Transverse colon (tissue), 4 donors: ENCODE results near the gene ATL3.

Experiments
- EP300 ChIP-seq: sonication (generic); formaldehyde crosslinking; IDR thresholded peaks from one replicate; pipeline ENCODE4 v1.6.1; 2017; ENCODE audit warnings: antibody characterized with exemption, low read depth
- POLR2A ChIP-seq: fragments of 450-650 bp; IDR thresholded peaks from one replicate; pipeline ENCODE4 v1.6.1; 2016; ENCODE audit warnings: antibody characterized with exemption, mild to moderate bottlenecking, moderate library complexity
- POLR2AphosphoS5 ChIP-seq, 3 donors: sonication (generic); formaldehyde crosslinking; IDR thresholded peaks; one replicate each; pipeline ENCODE4 v1.6.1; 2016; ENCODE audit warnings: antibody characterized with exemption in 3 of 3
- TF ChIP-seq, protein P1 (sequence below), 5 experiments: fragments of 200-600 bp in 3 of 5; fragments of 450-650 bp in 2 of 5; sonication (generic) in 3 of 5; IDR thresholded peaks; 1 replicate in 2 of 5; 2 replicates in 3 of 5; pipeline ENCODE4 v1.5.1; 2016 to 2017; ENCODE audit warnings: antibody characterized with exemption in 5 of 5, inconsistent platforms in 3 of 5, mild to moderate bottlenecking in 2 of 5, moderate library complexity in 1 of 5

DNA sequence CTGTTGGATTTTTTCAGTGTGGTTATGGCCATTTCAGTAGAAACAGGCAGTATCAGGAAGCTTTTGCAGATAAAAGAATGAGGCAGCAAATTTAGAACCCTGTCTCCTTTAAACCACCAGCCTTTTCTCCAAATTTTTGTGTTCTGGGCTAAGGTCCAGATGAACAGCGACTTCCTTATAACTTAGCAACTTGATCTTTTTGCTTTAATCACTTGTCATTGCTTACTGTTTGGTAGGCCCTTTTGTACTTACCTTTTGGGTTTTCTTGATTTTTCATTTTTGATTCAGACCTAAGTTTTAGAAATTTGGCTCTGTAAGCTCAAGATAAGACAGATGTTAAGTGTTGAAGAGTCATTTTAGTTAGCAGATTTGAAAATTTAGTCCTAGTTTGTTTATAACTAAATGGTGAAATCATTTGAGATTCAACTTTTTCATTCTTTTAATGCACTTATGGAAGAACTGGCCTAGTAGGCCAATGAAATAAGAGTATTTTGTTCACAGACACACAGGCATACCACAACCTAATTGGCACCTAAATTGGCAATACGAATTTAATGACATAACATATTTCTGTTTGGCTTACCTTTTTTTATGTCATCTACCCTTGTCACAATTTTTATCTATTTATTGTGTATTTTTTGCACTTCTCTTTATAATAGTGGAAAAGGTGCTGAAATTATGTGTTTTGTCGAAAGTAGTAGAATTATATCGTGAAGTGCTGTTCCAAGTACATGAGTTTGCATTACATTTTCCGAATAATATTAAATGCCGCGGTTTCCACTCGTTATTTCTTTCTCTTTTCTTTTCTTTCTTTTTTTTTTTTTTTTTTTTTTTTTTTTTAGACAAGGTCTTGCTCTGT is 12.2 kb upstream of the ATL3 start:
- TF ChIP-seq EP300 (no peak), POLR2A (no peak), POLR2AphosphoS5 (IDR thresholded peaks at IDR 0.05) (no peak)
- TF ChIP-seq, protein P1, sequence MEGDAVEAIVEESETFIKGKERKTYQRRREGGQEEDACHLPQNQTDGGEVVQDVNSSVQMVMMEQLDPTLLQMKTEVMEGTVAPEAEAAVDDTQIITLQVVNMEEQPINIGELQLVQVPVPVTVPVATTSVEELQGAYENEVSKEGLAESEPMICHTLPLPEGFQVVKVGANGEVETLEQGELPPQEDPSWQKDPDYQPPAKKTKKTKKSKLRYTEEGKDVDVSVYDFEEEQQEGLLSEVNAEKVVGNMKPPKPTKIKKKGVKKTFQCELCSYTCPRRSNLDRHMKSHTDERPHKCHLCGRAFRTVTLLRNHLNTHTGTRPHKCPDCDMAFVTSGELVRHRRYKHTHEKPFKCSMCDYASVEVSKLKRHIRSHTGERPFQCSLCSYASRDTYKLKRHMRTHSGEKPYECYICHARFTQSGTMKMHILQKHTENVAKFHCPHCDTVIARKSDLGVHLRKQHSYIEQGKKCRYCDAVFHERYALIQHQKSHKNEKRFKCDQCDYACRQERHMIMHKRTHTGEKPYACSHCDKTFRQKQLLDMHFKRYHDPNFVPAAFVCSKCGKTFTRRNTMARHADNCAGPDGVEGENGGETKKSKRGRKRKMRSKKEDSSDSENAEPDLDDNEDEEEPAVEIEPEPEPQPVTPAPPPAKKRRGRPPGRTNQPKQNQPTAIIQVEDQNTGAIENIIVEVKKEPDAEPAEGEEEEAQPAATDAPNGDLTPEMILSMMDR (IDR thresholded peaks at IDR 0.05), result no peak
